Retina (tissue), 1 donor: Measurements from ENCODE around the gene ATP12A.

ENCODE experiments used
- DNase-seq: peaks from one replicate; pipeline ENCODE4 v3.0.0-alpha.2; 2016

Gene ATP12A

DNA sequence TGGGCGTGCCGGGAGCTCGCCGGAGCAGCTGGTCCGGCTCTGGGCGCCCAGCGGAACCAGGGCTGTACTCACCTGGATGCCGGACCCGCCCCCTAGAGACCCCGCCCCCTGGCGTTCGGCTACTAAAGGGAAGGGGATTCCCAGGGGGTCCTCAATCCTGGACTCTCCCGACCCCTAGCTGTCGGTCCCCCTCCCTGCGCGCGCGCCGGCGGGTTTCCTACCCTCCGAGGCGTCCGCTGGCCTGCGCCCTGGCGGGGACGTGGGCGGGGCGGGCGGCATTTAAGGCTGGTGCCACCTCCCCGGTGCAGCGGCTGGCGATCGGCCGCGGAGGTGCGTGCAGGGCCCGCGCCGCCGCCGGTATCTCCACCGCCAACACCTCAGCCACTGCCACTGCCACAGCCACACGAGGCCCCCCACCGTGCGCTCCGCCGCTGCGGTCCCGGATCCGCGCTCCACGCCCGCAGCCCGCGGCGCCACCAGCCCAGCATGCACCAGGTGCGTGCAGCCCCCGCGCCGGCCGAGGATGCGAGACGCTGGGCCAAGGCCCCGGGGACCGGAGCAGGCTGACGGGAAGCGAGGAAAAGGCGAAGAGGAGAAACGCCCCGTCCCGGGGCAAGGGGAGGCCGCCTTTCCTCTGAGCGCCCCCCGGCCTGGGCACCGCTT is at the start of gene ATP12A:
Gene ATP12A, plus strand, starts transcription at position 151 of the 663 bp plus-strand sequence. Its CDS starts 336 bp downstream, at position 487.
- DNase-seq = peak; percentile 64

DNA sequence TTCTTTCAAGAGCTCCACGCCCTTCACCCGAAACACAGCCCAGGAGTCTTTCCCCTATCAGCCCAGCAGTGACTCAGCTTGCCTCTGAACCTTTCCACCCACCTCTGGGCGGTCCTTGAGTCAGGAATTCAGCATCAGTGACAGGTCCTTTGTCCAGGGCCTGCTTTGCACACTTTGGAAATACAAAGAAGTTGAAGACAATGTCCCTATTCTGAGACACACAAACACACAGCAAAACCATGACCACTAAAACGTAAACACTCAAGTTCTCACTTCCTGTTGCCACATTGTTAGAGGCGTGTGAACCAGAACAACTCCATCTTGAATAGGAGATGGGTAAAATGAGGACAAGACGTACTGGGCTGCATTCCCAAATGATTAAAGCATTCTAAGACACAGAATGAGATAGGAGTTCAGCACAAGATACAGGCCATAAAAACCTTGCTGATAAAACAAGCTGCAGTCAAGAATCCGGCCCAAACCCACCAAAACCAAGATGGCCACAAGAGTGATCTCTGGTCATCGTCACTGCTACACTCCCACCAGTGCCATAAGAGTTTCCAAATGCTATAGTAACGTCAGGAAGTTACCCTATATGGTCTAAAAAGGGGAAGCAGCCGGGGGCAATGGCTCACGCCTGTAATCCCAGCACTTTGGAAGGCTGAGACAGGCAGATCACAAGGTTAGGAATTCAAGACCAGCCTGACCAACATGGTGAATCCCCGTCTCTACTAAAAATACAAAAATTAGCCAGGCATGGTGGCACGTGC is 49.2 kb upstream of the ATP12A start:
- no peak for DNase-seq

DNA sequence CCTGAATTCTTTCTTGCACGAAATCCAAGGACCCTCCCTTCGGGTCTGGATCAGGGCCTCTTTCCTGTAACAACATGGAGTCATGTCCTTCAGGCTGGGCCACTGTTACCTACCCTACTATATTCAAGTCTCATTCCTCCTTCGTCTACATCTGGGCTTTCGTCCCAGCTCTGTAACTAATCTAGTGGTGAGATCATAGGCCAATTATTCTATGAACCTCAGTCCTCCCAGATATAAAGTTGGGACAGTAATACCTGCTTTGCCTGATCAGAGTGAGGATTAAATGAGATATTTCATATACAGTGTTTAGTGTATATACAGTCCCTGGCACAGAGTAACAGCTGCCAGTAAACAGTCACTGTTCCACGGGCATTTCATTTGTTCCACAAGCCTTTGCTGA is 48.3 kb upstream of the ATP12A start:
- no peak for DNase-seq

DNA sequence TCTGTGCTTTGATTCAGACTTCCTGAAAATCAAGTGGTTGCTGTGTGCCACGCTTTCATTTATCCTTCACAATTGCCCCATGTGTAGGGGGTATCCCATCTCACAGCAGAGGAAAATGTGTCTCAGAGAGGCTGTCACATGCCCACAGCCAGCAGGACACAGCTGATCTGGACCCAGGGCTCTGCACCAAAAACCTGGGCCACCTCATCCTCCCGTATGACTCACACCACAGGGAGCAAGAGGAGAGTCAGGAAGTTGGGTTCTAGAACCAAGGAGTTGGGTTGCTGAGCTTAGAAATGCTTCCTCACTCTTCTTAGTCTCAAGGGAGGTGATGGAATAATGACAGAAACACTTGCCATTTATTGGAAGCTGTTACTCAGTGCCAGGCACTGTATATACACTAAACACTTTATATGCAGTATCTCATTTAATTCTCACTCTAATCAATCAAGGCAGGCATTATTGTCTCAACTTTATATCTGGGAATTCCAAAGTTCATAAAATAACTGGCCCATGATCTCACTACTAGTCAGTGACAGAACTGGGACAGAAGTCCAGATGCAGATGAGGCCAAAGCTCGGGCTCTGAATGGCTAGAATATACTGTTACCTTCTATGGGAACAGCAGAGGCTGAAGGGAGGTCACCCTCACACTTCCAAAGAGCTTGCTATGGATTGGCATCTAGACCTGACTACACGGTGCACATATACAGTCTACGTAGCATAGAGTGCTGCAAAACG is 47.7 kb upstream of the ATP12A start:
- DNase-seq = no peak

DNA sequence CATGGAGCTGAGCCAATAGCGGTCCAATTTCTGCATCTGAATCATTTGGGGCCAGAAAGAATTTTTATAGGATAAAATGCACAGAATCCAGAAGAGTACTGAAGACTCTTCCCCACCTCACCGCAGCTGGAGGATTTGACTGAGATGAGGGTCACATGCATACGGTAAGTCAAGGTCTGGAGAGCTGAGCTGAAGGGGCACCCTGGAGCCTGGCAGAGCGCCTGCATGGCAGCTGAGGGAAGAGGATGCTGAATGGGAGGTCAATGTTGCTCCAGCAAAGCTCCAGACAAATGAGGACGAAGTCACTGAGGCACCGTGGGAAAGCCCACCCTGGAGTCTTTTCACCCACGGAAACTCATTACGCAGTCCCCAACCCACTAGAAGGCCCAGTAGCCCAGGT is 43.4 kb upstream of the ATP12A start:
- DNase-seq = no peak

DNA sequence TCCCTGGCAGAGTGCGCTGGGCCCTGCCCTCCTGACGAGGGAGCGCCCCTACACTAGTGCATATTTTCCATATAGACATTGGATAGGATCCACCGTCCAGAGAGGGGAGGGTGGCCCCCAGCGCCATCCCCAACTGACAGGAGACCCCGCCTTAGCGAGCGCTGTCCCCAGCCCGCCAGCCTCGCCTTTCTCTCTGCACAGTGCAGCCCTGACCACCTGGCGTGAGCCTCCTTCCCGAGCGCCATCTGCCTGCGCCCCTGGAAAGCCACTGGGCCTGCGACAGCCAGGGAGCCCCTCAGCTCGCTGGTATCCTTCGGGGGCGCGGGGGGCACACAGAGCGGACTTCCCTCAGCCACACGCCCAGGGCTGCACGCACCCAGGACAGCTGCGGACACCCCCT is 42.1 kb upstream of the ATP12A start:
- peak; percentile 10 for DNase-seq

DNA sequence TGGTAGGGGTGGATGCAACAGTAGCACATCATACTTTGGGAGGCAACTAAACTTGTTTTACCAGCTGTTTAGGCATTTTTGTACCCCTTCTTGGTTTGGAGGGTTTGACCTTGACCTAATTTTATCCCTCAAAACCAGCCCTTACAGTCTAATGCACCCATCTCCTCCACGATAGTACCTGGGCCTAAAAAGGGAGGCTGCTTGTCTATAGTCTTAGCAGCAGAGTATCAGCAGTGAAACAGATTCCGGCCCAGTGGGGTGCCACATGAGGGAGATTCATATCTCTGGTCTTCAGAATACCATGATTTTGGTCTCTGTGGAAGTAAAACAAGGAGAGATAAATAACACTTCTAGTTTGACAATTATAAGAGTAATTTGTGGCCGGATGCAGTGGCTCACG is 39.5 kb upstream of the ATP12A start:
- no peak for DNase-seq

DNA sequence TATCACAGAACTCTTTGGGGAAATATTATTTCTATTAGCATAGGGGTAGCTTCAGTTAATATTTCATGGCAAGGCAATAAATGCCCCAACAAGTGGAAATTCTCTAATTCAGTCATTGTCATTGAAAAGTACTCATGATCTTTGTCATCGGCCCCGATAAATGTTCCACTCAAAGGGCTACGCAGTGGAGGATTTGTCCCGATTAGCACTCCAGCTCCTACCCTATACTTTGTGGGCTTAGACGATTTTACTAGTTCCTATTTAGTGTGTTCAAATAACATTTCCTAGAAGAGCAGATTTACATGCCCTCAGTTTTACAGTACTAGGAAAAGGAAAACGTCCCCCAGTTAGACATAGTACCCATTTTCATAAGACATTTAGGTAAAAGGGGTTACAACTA is 38.0 kb upstream of the ATP12A start:
- DNase-seq = no peak

DNA sequence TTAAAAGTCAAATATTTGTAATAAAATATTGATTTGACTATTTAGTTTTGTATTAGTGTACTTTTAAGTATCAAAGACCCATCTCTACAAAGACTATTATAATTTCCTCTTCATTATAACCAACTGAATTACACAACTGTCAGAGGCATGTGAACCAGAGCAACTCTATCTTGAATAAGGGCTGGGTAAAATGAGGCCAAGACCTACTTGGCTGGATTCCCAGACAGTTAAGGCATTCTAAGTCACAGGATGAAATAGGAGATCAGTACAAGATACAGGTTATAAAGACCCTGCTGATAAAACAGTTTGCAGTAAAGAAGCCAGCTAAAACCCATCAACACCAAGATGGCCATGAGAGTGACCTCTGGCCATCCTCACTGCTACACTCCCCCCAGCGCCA is 36.2 kb upstream of the ATP12A start:
- DNase-seq = no peak

DNA sequence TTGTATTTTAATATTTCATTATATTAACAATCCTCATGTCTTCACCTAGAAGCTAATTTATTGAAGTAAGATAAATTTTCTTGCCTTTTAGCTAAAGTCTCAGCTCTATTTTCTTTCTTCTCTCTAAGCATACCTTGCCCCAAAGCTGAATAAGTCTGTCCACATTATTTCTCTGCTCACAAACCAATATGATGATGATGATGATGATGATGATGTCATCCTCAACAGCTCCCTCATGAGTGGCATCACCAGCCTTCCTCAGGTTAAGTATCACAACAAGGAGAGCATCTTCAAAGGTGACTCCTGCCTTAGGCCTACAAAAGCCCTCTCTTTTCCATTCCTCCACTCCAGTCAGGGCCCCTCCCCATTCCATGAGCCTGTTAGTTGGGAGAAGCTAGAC is 31.9 kb upstream of the ATP12A start:
- DNase-seq = no peak

DNA sequence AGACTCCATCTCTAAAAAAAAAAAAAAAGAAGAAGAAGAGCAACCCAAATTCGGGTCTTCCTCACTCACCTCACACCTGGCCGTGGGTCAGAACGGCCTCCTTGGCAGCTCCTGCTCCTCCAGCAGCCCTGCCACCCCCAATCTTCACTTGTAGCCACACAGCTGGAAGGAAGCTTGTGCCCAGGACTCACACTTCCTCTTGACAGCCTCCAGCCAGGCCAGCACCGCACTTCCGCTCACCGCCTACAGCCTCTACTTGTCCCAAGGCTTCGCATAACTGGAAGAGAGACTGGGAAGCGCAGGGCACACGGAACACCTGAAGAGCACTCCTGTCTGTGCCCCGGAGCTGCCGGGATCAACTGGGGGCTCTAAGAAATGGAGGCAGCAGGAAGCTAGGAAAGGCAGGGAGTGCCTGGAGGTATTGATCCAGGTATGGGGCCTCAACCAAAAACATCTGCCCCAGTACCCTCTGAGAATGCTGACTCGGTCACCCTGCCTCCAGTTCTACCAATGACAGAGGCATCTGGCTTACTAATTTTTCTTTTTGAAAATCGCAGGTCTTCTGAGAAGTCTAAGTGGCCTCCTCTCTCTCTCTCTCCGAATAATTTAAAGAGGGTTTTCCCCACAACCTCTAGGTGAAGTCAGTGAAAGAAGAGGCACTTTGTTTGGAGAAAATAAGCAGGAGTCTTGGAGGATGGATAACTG is 31.1 kb upstream of the ATP12A start:
- DNase-seq = no peak

DNA sequence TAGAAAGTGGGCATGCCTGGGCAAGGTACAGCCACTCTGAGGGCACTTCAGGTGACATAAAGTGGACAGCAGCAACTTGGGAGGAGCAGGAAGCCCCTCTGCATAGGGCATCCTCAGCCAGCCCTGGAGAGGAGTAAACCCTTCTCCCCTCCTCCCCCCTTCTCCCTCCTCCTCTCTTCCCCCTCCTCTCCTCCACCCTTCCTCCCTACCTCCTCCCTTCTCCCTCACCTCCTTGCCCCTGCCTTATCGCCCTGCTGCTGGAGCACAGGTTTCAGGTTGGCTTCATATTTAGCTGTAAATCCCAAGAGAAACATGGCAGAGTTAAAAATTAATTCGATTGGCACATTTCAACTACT is 30.5 kb upstream of the ATP12A start:
- no peak for DNase-seq

DNA sequence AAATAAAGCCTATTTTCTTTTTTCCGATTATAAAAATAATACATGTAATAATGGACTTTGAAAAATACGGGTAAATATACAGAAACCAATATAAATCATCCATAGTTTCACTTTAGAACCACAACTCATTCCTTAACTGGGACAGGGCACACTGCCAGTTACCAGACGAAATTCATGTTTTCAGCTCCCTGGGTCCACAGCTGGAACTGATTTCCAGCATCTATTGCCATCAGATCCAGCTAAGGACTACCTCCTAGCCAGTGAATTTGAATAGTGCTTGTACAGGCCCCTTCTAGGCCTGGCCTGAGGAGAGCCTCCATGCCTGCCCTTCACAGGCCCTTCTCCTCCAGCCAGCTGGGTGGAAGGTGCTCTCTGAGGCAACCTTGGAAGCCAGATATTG is 30.0 kb upstream of the ATP12A start:
- no peak for DNase-seq

DNA sequence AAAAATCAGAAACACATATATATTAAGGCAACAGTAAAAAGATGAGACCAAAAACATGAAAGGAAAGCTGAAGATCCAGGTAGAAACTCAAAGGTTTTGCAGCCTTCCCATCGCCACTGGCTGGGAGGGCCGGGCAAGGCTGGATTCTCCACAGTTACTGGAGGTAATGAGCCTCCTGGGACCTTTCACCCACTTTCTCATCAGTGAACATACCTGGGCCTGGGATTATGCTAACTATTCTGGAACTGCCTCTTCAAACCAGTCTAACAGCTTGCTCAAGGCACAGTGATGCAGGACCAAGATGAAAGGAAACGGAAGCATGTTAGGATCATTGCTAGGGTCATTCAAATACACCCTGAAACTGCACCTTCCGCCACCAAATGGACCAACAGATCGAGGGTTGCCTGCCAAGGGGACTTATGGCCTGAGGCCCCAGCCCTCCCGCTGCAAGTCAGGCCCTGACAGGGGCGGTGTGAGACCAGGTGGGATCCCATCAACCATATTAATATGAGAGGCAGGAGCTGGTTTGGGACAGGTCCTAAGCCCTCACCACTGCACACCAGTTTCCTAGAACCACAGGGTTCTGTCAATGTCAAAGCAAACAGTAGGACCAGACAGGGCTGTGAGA is 28.4 kb upstream of the ATP12A start:
- DNase-seq = no peak

DNA sequence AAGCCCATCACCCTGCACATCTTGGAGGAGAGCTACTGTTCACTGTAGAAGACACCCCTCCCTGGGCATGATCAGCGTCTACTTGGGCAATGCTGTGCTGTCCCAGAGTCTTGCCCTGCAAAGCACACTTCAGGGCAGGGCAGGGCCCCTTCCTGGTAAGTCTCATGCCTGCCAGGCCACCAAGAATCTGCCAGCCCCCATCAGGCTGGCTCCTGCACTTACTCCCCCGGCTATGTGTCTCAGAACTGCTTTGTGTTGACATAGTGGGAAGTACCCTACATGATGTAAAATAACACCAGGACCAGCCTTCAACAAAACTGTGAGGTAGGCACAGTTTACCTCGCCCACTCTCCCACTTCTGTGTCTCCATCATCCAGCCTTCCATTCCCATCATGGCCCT is 27.8 kb upstream of the ATP12A start:
- DNase-seq = no peak

DNA sequence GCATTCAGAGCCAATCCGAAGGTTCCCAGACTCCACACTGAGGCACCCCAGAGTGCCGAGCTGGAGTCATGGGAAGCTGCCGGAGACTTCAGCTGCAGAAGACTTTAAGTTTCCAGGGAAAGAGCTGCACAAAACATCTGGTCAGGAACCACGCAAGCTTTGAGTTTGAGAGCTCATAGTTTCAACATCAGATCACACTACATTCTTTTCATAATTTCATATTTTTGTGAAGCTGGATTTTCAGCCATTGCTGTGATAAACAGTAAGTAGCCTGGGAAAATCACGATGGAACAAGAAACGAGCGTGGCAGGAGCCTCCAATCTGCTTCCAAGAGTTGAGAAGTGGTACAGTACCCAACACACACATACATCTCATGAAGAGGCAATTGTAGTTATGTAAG is 25.5 kb upstream of the ATP12A start:
- DNase-seq = no peak

DNA sequence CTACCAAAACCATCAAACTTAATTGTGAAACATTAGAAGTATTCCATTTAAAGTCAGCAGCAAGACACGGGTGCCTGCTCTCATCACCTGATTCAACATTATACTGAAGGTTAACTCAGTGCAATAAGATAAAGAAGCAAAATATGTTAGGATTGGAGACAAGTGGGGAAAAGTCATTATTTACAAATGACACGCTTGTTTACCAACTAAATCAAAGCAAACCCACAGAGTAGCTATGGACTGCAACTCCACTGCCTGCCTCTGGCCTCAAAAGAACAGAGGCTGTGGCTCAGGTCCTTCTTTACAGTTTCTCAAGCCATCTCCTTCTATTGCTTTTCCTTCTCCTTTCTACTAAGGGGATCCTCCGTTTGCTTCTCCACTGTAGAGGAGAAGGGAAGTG is 21.0 kb upstream of the ATP12A start:
- no peak for DNase-seq

DNA sequence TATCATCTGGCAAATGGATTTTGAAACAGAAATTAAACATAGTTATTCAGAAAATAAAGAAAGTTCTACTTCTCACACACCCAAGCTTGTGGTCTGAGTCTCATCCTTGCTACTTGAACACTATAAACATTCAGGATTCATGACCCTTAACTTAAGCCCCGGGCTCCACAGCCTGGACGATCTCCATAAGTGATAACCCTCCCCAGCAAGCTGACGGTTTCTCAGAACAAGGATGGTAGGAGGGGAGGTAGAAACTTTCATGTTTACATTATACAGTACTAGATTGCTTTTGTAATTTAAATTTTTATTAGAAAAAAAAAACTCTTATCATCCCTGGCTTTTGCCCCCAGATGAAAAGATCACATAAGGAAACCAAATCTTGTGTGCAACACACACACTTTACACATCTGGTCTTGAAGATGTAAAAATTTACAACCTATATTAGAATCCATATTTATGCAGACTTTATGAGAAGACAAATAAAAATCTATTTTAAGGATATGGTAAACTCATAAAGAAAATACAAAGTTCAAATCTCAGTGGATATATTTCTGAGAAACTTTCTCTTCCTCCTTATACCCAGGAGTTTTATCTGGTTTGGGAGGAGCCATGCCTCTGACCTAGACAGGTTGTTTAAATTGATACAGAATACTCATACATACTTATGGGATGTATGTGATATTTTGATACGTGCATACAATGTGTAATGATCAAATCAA is 20.0 kb upstream of the ATP12A start:
- DNase-seq = no peak

DNA sequence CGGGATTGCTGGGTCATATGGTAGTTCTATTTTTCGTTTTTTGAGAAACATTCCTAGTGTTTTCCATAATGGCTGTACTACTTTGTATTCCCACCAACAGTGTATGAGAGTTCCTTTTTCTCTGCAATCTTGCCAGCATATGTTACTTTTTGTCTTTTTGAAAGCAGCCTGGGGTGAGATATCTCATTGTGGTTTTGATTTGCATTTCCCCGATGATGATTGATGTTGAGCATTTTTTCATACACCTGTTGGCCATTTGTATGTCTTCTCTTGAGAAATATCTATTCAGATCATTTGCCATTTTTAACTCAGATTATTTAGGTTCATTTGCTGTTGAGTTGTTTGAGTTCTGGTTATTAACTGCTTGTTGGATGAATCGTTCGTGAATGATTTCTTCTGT is 18.5 kb upstream of the ATP12A start:
- no peak for DNase-seq

DNA sequence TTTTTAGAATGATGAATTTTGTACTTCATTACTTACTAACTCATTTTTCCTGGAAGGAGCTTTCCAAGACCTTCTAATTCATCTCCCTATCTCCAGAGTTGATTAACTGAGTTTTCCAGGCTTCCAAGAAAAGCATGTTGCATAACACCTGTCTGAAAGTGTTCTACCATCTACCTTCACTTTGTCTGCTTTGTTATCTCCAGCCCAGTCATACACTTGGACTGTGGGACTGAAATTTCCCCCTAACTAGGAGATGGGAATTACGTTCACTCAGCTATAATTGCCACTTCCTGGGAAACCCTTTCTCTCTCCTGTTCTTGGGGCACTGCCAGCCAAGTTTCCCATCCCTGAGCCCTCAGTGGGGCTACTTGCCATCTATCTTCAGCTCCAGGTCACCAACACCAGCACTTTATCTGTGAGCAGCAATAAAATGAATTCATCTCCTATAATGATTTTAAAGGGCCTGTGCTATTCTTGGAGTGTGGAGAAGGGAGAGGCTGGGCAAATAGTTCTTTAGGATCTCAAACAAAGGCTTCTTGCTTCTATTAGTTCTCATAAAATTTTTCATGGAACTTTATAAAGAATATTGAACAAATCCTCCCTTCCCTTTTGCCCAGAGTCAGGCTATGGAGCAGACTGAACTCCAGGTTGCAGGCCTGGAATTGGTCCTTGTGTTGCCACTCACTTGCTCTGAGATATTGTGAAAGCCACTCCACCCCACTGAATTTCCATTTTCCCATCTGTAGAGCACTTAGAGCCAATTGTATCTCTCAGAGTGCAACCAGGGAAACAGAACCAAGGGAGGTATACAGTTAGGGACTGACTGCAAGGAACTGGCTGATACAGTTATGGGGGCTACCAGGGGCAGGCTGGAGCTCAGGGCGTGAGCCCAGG is 17.8 kb upstream of the ATP12A start:
- no peak for DNase-seq

DNA sequence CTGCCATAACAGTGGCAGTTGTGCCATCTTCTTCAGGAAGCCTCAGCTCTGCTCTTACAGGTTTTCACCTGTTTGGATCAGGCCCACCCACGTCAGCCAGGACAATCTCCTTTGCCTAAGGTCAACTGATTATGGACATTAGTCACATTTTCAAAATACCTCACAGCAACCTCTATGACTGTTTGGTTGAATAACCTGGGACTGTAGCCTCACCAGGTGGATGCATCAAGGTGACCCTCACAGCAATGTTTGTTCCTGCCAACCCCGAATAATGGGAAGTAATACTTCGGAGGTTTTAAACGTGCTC is 17.2 kb upstream of the ATP12A start:
- DNase-seq = no peak
